ENCODE measurements around the gene KIAA0513.

The KIAA0513 gene

GRCh38 chr16:85142129-85142513 lies 114.5 kb downstream of the KIAA0513 start:
- Mint-ChIP-seq H3K36me3 (ENCODE audit: low read depth) (no peaks in the 10 kb centered on the region), H3K4me3 (no peak overlapping the region), H3K4me1 (peaks cover 71% of the 10 kb centered on the region), H3K27ac (no peak overlapping the region), H3K9me3 (no peaks in the 10 kb centered on the region), H3K27me3 (ENCODE audit: low read depth, poor library complexity) (peaks cover 9% of the 10 kb centered on the region)
- TF ChIP-seq CTCF (IDR thresholded peaks at IDR 0.05): no peak
- DNase-seq: no peak

GRCh38 chr16:85142771-85143211 lies 115.2 kb downstream of the KIAA0513 start:
- Mint-ChIP-seq H3K27me3 (ENCODE audit: low read depth, poor library complexity) (peaks cover 9% of the 10 kb centered on the region), H3K27ac (no peak overlapping the region), H3K4me1 (peaks cover 70% of the 10 kb centered on the region), H3K4me3 (no peak overlapping the region), H3K36me3 (ENCODE audit: low read depth) (no peaks in the 10 kb centered on the region), H3K9me3 (no peaks in the 10 kb centered on the region)
- no peak for TF ChIP-seq CTCF (IDR thresholded peaks at IDR 0.05)
- no peak for DNase-seq

Measured in nephron progenitor cell (in vitro differentiated cells).